C4-2B (cell line): ENCODE data around the gene SLCO6A1.

Experiments
- CTCF ChIP-seq: fragments of 450-650 bp; conservative IDR thresholded peaks from 2 replicates; pipeline ENCODE4 v1.5.1; 2017; ENCODE audit warnings: mild to moderate bottlenecking
- ZFX ChIP-seq: fragments of 450-650 bp; IDR thresholded peaks from 2 replicates; pipeline ENCODE4 v1.6.1; 2017

DNA sequence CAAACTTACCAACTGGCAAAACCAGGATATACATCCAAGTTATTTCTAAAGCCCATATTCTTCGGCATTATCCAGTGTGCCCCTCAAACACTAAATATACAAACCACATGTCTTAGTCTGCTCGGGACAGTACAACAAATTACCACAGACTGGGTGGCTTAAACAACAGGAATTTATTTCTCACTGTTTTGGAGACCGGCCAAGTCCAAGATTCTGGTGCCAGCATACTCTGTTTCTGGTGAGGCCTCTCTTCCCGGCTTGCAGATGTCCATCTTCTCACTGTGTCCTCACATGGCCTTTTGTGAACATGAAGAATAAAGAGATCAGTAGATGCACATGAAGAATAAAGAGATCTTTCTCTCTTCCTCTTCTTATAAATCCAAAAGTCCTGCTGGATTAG lies 12.9 kb upstream of the SLCO6A1 start:
- TF ChIP-seq CTCF, result no peak
- no peak for TF ChIP-seq ZFX
